ENCODE results near the gene ZBTB48. TPM values are rescaled to one million over a fixed set of nuclear protein-coding genes. Genes with fewer than 3 reads are reported as not detected.

Gene ZBTB48
- 36.5 TPM for total RNA-seq
- long read RNA-seq, transcript ZBTB48-202 (11 exons, 2,293 nt) = major isoform, 11 of 37 reads
- long read RNA-seq, partial matches to known transcripts = 8 of 37 reads
- long read RNA-seq, other reads (novel, unspliced or antisense) = 18 of 37 reads

GRCh38 chr1:6579374-6580118 lies at the start of gene ZBTB48:
Gene ZBTB48 (plus strand): TSS chr1:6579994. CDS start chr1:6580610, 616 bp downstream.
- Histone ChIP-seq H3K27me3 (ENCODE audit: low read depth) (no peaks in the 10 kb centered on the region), H3K36me3 (peaks cover 4% of the 10 kb centered on the region), H3K27ac (peak within 1 kb of the TSS; percentile 94), H3K4me1 (peaks cover 41% of the 10 kb centered on the region), H3K4me3 (peak within 1 kb of the TSS; percentile 90), H3K9me3 (no peaks in the 10 kb centered on the region)
- DNase-seq = peak; percentile 100
- no peak for TF ChIP-seq CTCF (IDR thresholded peaks at IDR 0.05)
- intact Hi-C loops (cut with DNase I) = no loop called here
- ATAC-seq = peak; percentile 98 to 99

DNA sequence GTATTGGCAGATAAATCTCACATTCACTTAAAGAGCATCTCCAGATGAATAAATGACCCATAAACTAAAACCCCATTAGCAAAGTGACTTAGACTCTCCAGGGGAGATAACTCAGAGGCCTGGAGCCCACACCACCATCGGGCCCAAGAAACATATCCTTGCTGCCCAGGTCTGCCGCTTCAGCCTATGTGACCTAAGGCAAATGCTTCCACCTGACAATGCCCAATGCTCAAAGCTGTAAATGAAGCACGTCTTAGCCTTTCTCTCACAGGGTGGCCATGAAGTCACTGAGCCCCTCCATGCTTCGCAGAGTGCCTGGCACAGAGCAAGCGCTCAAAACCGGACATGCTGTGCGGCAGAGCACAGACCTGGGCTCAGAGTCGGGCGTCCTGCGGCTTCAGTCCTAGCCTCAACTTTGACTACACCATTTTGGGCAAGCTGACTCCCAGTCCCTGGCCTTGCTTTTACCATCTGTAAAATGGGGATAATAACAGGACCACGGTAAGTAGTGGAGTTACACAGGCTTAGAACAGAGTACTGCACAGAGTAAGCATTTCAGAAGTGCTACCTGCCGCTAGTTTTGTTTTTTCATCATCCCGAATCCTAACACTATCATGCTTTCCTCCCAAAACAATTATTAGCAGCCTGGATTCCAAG lies 49.2 kb upstream of the ZBTB48 start:
- Histone ChIP-seq H3K27ac (no peak overlapping the region), H3K4me3 (no peak overlapping the region), H3K4me1 (no peaks in the 10 kb centered on the region), H3K27me3 (ENCODE audit: low read depth) (no peaks in the 10 kb centered on the region), H3K36me3 (peaks cover 88% of the 10 kb centered on the region), H3K9me3 (no peaks in the 10 kb centered on the region)
- intact Hi-C loops (cut with DNase I) = no loop called here
- TF ChIP-seq CTCF (IDR thresholded peaks at IDR 0.05) = no peak
- DNase-seq (no peak), ATAC-seq (no peak)

DNA sequence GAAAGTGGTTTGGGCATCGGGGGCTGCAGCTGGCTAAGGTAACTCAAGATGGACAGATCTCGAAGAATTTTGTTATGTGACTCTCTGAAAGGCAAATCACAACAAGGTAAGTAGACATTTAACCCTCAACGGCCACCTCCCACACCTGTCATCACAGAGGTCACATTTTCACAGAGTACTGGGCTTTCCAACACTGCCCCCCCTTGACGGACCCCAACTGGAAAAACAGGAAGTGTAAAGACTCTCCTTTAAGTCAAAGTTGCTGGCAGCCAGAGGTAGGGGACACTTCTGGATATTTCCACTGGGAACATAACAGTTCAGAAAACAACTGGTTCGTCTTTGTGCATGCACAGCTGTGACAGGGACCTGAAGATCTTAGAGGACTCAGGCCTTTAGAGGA lies 47.8 kb upstream of the ZBTB48 start:
- intact Hi-C loops (cut with DNase I) = no loop called here
- Histone ChIP-seq H3K4me1 (no peaks in the 10 kb centered on the region), H3K27me3 (ENCODE audit: low read depth) (no peaks in the 10 kb centered on the region), H3K4me3 (no peak overlapping the region), H3K36me3 (peaks cover 84% of the 10 kb centered on the region), H3K9me3 (no peaks in the 10 kb centered on the region), H3K27ac (no peak overlapping the region)
- TF ChIP-seq CTCF (IDR thresholded peaks at IDR 0.05) = no peak
- DNase-seq (no peak), ATAC-seq (no peak)

DNA sequence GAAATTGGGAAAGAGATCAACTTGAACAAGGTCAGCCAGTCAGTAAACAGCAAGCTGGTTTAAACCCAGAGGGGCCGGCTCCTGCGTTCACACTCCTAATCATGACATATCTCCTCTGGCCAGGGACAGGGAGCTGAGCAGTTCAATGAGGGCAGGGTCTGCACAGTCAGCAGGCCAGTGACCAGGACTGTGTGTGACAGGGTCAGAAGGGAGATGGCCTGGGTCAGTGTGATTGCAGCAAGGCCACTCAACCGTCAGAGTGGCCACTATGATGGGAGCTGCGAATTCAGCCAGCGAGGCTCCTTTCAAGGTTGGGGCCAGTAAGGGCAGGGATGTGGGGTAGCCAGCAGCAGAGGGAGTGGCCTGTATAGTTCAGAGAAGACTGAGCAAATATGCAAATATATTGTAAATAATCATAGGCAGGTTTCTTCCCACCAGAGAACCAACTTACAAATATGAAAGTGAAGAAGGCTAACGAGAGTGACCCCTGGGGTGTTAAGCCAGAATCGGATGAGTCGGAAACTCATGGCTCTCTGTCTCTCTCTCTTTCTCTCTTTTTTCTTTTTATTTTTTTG lies 45.5 kb upstream of the ZBTB48 start:
- Histone ChIP-seq H3K27me3 (ENCODE audit: low read depth) (no peaks in the 10 kb centered on the region), H3K4me1 (no peaks in the 10 kb centered on the region), H3K4me3 (no peak overlapping the region), H3K9me3 (no peaks in the 10 kb centered on the region), H3K36me3 (peaks cover 72% of the 10 kb centered on the region), H3K27ac (no peak overlapping the region)
- intact Hi-C loops (cut with DNase I) = no loop called here
- no peak for TF ChIP-seq CTCF (IDR thresholded peaks at IDR 0.05)
- peak; percentile 19 for DNase-seq
- no peak for ATAC-seq

DNA sequence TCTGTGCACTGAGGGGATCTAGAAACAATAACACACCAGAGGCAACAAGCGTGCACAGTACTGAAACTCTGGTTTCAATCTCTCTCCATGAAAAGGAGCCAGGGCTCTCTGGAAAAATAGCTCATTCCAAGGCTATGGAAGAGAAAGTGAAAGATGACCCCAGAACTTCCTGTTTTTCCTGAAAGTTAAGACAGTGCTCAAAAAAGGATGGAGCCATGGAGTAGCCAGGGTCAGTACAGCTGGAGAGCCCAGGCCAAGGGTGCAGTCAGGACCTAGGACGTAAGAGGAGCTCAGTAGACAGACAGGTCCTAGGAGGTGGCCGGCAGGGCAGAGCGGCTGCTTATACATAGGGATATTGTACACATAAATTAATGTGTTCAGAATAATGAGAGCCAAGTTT lies 44.6 kb upstream of the ZBTB48 start:
- intact Hi-C loops (cut with DNase I) = no loop called here
- Histone ChIP-seq H3K9me3 (no peaks in the 10 kb centered on the region), H3K27ac (no peak overlapping the region), H3K36me3 (peaks cover 63% of the 10 kb centered on the region), H3K4me1 (no peaks in the 10 kb centered on the region), H3K4me3 (no peak overlapping the region), H3K27me3 (ENCODE audit: low read depth) (no peaks in the 10 kb centered on the region)
- ATAC-seq (no peak), DNase-seq (peak; percentile 37)
- no peak for TF ChIP-seq CTCF (IDR thresholded peaks at IDR 0.05)
